MCF 10A (cell line): ENCODE results near the gene ADAM22. TPM values are rescaled to one million over a fixed set of nuclear protein-coding genes. Genes with fewer than 3 reads are reported as not detected.

Experiments
- BruUV-seq: library from RNA; stranded (reverse); fragments of 400-500 nt; replicated peaks from 2 replicates; lab custom pipeline; 2021; lab: Mats Ljungman, UMichigan
- CTCF ChIA-PET: fragments of 300-600 bp; sonication (Branson Sonifier 250); formaldehyde crosslinking; extraction: SDS; loops from one replicate; lab custom pipeline; 2021; ENCODE audit warnings: antibody characterized with exemption, inconsistent platforms; lab: Yijun Ruan, JAX
- POLR2A ChIA-PET: fragments of 300-600, 350-650 bp; sonication (Branson Sonifier 250); formaldehyde crosslinking; extraction: SDS; loops from one replicate; lab custom pipeline; 2020; ENCODE audit warnings: antibody characterized with exemption, inconsistent platforms; lab: Yijun Ruan, JAX
- DNase-seq: peaks from one replicate; pipeline ENCODE4 v3.0.0-alpha.2; 2018; ENCODE audit not compliant: unreplicated experiment
- H3K27ac Mint-ChIP-seq: one replicate; pipeline ENCODE4 v1.8.0; 2022; ENCODE audit warnings: mild to moderate bottlenecking, low read depth, mixed read lengths; ENCODE audit not compliant: unreplicated experiment
- H3K27me3 Mint-ChIP-seq: one replicate; pipeline ENCODE4 v1.8.0; 2022; ENCODE audit warnings: mixed read lengths; ENCODE audit not compliant: insufficient read depth, unreplicated experiment
- H3K36me3 Mint-ChIP-seq: one replicate; pipeline ENCODE4 v1.8.0; 2022; ENCODE audit warnings: mild to moderate bottlenecking, moderate library complexity, mixed read lengths; ENCODE audit not compliant: insufficient read depth, unreplicated experiment
- H3K4me1 Mint-ChIP-seq: one replicate; pipeline ENCODE4 v1.8.0; 2022; ENCODE audit warnings: mixed read lengths; ENCODE audit not compliant: insufficient read depth, unreplicated experiment
- H3K4me3 Mint-ChIP-seq: one replicate; pipeline ENCODE4 v1.8.0; 2022; ENCODE audit warnings: mild to moderate bottlenecking, moderate library complexity, mixed read lengths; ENCODE audit not compliant: unreplicated experiment
- H3K9me3 Mint-ChIP-seq: one replicate; pipeline ENCODE4 v1.8.0; 2022; ENCODE audit warnings: mixed read lengths; ENCODE audit not compliant: unreplicated experiment
- intact Hi-C: fragments of 100-400 bp; cut with micrococcal nuclease; formaldehyde crosslinking; loops from 2 replicates; pipeline ENCODE4 v1.14.1; 2022
- total RNA-seq: library from RNA; stranded (reverse); gene quantifications from 2 replicates; pipeline ENCODE4 v1.2.3, GENCODE V29; 2022
- TF ChIP-seq, protein P1 (sequence below): fragments of 200-600 bp; IDR thresholded peaks from one replicate; pipeline ENCODE4 v1.8.0; 2022; ENCODE audit warnings: antibody characterized with exemption, mild to moderate bottlenecking; ENCODE audit not compliant: unreplicated experiment

Gene ADAM22
- total RNA-seq, 1 experiment from 2014 or later = not detected

DNA sequence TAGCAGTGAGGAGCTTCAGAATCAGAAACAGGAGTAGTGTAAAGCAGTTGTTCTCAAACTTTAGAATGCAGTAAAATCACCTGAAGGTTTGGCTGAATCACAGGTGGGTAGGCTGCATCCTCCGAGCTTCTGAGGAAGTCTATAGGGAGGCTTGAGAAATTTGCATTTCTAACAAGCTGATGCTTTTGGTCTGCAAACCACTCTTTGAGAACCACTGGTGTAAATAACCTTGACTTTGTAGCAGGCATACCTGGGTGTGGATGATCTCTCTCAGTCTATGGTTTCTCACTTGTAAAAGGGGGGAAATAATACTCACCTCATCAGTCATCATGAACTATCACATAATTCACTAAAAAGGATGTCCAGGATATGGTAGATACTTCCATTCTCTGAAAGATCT is 167.7 kb downstream of the ADAM22 start:
- H3K4me3 Mint-ChIP-seq = no peak overlapping the region
- no TSS peak for BruUV-seq
- TF ChIP-seq, protein P1, sequence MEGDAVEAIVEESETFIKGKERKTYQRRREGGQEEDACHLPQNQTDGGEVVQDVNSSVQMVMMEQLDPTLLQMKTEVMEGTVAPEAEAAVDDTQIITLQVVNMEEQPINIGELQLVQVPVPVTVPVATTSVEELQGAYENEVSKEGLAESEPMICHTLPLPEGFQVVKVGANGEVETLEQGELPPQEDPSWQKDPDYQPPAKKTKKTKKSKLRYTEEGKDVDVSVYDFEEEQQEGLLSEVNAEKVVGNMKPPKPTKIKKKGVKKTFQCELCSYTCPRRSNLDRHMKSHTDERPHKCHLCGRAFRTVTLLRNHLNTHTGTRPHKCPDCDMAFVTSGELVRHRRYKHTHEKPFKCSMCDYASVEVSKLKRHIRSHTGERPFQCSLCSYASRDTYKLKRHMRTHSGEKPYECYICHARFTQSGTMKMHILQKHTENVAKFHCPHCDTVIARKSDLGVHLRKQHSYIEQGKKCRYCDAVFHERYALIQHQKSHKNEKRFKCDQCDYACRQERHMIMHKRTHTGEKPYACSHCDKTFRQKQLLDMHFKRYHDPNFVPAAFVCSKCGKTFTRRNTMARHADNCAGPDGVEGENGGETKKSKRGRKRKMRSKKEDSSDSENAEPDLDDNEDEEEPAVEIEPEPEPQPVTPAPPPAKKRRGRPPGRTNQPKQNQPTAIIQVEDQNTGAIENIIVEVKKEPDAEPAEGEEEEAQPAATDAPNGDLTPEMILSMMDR = no peak
- H3K9me3 Mint-ChIP-seq = no peaks in the 10 kb centered on the region
- H3K27ac Mint-ChIP-seq = no peak overlapping the region
- ChIA-PET CTCF (interaction anchor here (1.1 to 1.5 kb wide), 3 partner anchors 10 to 596 kb away, joined by 3 to 6 read pairs (median 4); no protein-coding TSS in a partner anchor), POLR2A (no interaction called here)
- intact Hi-C loops = no loop called here
- DNase-seq = no peak
- H3K4me1 Mint-ChIP-seq = no peaks in the 10 kb centered on the region
- H3K36me3 Mint-ChIP-seq = no peaks in the 10 kb centered on the region
- peaks cover 81% of the 10 kb centered on the region for H3K27me3 Mint-ChIP-seq

DNA sequence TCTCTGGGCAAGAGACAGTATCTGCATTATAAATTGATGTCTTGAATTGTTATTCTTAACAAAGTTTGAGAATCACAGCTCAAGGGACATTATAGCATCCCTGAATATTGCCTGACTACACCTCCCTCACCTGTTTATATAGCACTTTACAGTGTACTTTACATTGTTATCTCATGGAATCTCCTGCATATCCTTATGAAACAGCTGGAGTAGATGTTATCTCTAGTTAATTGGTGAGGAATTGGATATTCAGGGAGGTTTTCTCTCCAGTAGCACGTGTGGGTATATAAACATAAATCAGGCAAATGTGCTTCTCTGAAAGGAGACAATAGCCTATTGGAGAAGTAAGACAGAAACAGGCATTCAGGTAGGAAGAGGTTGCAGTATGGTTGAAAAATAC is 168.6 kb downstream of the ADAM22 start:
- no peak for DNase-seq
- Mint-ChIP-seq H3K27ac (no peak overlapping the region), H3K9me3 (no peaks in the 10 kb centered on the region), H3K27me3 (peaks cover 90% of the 10 kb centered on the region), H3K4me3 (no peak overlapping the region), H3K4me1 (no peaks in the 10 kb centered on the region), H3K36me3 (no peaks in the 10 kb centered on the region)
- BruUV-seq = no TSS peak
- ChIA-PET CTCF (interaction anchor here (1.1 kb wide), 1 partner anchor 597 kb away, joined by 3 read pairs; no protein-coding TSS in a partner anchor), POLR2A (no interaction called here)
- intact Hi-C loops = no loop called here
- TF ChIP-seq, protein P1 = no peak

DNA sequence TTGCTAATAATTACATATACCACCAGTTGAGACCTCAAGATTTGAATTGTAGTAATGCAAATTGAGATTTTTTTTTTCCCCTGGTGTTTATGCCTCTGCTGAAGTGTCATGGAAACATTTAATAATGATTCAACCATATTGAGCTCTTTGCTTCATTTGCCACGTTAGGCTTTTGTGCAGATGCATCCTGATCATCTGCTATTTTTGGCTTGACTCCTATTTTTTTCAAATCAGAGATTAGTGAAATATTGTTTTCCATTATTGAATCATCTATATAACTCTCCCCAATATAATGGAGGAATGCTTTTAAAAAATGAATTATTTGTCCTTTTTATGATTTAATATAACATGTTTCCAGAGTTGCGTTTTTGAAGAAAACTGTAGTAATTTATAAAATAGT is 170.7 kb downstream of the ADAM22 start:
- BruUV-seq = no TSS peak
- CTCF ChIA-PET = no interaction called here

DNA sequence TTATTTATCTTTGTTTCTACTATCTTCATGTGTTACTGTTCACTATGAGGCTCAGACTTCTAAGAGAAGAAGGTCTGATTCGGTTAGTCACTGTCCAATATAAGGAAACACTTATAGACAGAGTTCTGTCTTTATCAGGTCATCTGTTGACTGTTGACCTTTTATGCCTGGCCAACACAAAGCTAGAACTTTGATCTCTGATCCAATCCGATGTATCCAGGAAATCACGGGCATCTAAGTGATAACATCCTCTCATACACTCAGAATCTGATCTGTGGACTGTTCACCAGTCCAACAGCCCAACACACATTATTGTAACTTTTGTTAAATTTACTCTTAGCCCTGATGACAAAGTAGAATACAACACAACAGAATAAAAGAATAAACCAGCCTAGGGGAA is 171.2 kb downstream of the ADAM22 start:
- no TSS peak for BruUV-seq
- no peaks in the 10 kb centered on the region for H3K36me3 Mint-ChIP-seq
- H3K4me1 Mint-ChIP-seq = no peaks in the 10 kb centered on the region
- no peaks in the 10 kb centered on the region for H3K9me3 Mint-ChIP-seq
- no peak overlapping the region for H3K27ac Mint-ChIP-seq
- DNase-seq = no peak
- peaks cover 96% of the 10 kb centered on the region for H3K27me3 Mint-ChIP-seq
- TF ChIP-seq, protein P1 = no peak
- CTCF ChIA-PET = interaction anchor here (0.7 kb wide), 1 partner anchor 64 kb away, joined by 3 read pairs; no protein-coding TSS in a partner anchor
- H3K4me3 Mint-ChIP-seq = no peak overlapping the region
- POLR2A ChIA-PET = no interaction called here
- intact Hi-C loops = no loop called here

More for the DNA sequence above, 170.7 kb downstream of the ADAM22 start:
- Mint-ChIP-seq H3K9me3 (no peaks in the 10 kb centered on the region), H3K27ac (no peak overlapping the region), H3K27me3 (peaks cover 93% of the 10 kb centered on the region), H3K4me1 (no peaks in the 10 kb centered on the region), H3K36me3 (no peaks in the 10 kb centered on the region), H3K4me3 (no peak overlapping the region)
- TF ChIP-seq, protein P1 = no peak
- POLR2A ChIA-PET = interaction anchor here (0.6 kb wide), 1 partner anchor 199 kb away, joined by 3 read pairs; no protein-coding TSS in a partner anchor
- no peak for DNase-seq
- intact Hi-C loops = no loop called here
